Testis (tissue), 2 donors: Measurements from ENCODE around the gene COL16A1.

Experiments
- CTCF ChIP-seq, 3 experiments: fragments of 450-650 bp in 2 of 3; fragments of 200-600 bp in 1 of 3; sonication (generic) in 1 of 3; IDR thresholded peaks; one replicate each; pipeline ENCODE4 v1.5.1; 2016 to 2019; ENCODE audit warnings: antibody characterized with exemption in 3 of 3, mild to moderate bottlenecking in 2 of 3, moderate library complexity in 1 of 3
- POLR2A ChIP-seq: fragments of 450-650 bp; IDR thresholded peaks from one replicate; pipeline ENCODE4 v1.6.1; 2017; ENCODE audit warnings: antibody characterized with exemption, mild to moderate bottlenecking, moderate library complexity

DNA sequence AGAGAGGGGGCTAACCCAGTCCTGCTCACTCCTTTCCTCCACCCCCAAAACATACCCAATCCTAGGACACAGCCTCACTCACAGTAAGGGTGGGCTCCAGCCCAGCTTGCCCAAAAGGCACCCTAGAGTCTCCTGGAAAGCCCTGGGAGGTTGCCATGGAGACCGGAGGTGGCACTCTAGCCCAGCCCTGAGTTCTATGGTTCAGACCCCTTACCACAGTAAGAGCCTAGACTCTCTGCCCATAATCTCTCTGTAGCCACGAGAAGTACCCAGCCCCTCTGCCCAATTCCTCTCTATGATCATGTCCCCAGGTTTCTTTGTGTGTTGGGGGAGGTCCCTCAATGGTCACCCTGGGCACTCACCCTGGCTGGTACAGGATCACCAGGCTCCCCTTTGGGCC lies 14.4 kb downstream of the COL16A1 start:
- no peak for TF ChIP-seq POLR2A
- no peak for TF ChIP-seq CTCF (IDR thresholded peaks at IDR 0.05)
